Ovary (tissue), 9 donors: Measurements from ENCODE around the gene HSP90AB1. TPM values are rescaled to one million over a fixed set of nuclear protein-coding genes. Genes with fewer than 3 reads are reported as not detected.

ENCODE experiments used
- DNase-seq, 5 donors: peaks; one replicate each; pipeline ENCODE4 v3.0.0-alpha.2; 2019 to 2020
- H3K27ac ChIP-seq, 2 donors: fragments of 200-600 bp; one replicate each; pipeline versions ENCODE4 v1.5.1 to v1.8.0; 2019 to 2022
- H3K27me3 ChIP-seq: fragments of 200-600 bp; one replicate; pipeline ENCODE4 v1.8.0; 2022
- H3K36me3 ChIP-seq: fragments of 200-600 bp; sonication (generic); one replicate; pipeline ENCODE4 v1.5.1; 2019
- H3K4me1 ChIP-seq: one replicate; pipeline ENCODE4 v1.8.1; 2013; ENCODE audit warnings: mild to moderate bottlenecking, moderate library complexity; ENCODE audit not compliant: insufficient read depth
- H3K4me3 ChIP-seq: fragments of 200-600 bp; sonication (generic); one replicate; pipeline ENCODE4 v1.5.1; 2017
- H3K9me3 ChIP-seq, 2 donors: fragments of 200-600 bp in 1 of 2; sonication (generic) in 1 of 2; one replicate each; pipeline versions ENCODE4 v1.5.1 to v1.8.1; 2013 to 2019; ENCODE audit warnings: mild to moderate bottlenecking in 1 of 2, moderate library complexity in 1 of 2
- CTCF ChIP-seq, 3 donors: fragments of 450-650 bp in 2 of 3; fragments of 200-600 bp in 1 of 3; IDR thresholded peaks; one replicate each; pipeline versions ENCODE4 v1.5.1 to v1.8.0; 2016 to 2022; ENCODE audit warnings: antibody characterized with exemption in 3 of 3, mild to moderate bottlenecking in 1 of 3
- EP300 ChIP-seq: sonication (generic); formaldehyde crosslinking; IDR thresholded peaks from one replicate; pipeline ENCODE4 v1.6.1; 2017; ENCODE audit warnings: antibody characterized with exemption
- POLR2A ChIP-seq: fragments of 450-650 bp; IDR thresholded peaks from one replicate; pipeline ENCODE4 v1.6.1; 2017; ENCODE audit warnings: antibody characterized with exemption, mild to moderate bottlenecking, moderate library complexity
- WGBS, 3 donors: extraction: QIAGEN DNeasy Blood & Tissue Kit in 1 of 3; methylation state at CpG; one replicate each; pipeline versions ENCODE4 v1.1.5 to v1.1.7; 2013 to 2017; 5-methylcytosine and 5-hydroxymethylcytosine counted together
- intact Hi-C, 4 donors: fragments of 100-400 bp; cut with DNase I; formaldehyde crosslinking; loops; one replicate each; pipeline versions ENCODE4 v1.11.0 to v1.15.1; 2022 to 2023
- polyA plus RNA-seq, 2 donors: library from polyadenylated mRNA; stranded (reverse); fragments of 200-250 nt in 1 of 2; fragments of 350-450 nt in 1 of 2; fragmentation: Illumina TruSeq in 1 of 2; extraction: RNeasy Lipid Tissue Mini Kit (QIAGEN cat#74804) in 1 of 2; gene quantifications; one replicate each; pipeline ENCODE4 v1.2.3, GENCODE V29; 2013 to 2014
- total RNA-seq, 7 donors: library from RNA; depleted of rRNA in 2 of 7; stranded (reverse); fragments of >200 nt in 2 of 7; fragmentation: NEBNext Ultra II Directional in 3 of 7; extraction: Animal tissue kit (Norgen Biotek cat#: 25700) in 3 of 7; gene quantifications; one replicate each; pipeline versions ENCODE4 v1.1.0 to v1.2.4, GENCODE V29; 2016 to 2023
- donor health status: DM: no; HTN: no; CAD: no; lungs with moderate emphysema.
- donor health status: DM: no; HTN: no; CAD: no.
- donor health status: Bipolar disorder and iron deficiency.
- donor health status: DM: yes; HTN: yes; CAD: no.
- donor health status: DM: no; HTN: no; CAD: no.
- donor health status: DM: yes; HTN: yes; CAD: no.

HSP90AB1 gene
- total and polyA plus RNA-seq, 9 donors, result 820 to 1,905 (median 1,051) TPM

- H3K36me3 ChIP-seq, result no peaks in the 10 kb centered on the region
- intact Hi-C loops, result no loop called here
- peak in 1 of 3 donors; percentile 48 for TF ChIP-seq CTCF (IDR thresholded peaks at IDR 0.05)
- no peak for TF ChIP-seq EP300
- TF ChIP-seq POLR2A, result peak; percentile 33
- H3K4me1 ChIP-seq, result peaks cover 9% of the 10 kb centered on the region
- peak; percentile 96 to 98 (median 97) for DNase-seq
- peak within 1 kb of the TSS; percentile 41 to 49 for H3K27ac ChIP-seq
- WGBS, 3 donors, result 0% methylated on average over 38 to 71 of the region's 72 CpGs
- H3K27me3 ChIP-seq, result no peaks in the 10 kb centered on the region
- no peaks in the 10 kb centered on the region for H3K9me3 ChIP-seq
- H3K4me3 ChIP-seq, result peak within 1 kb of the TSS; percentile 79
Observed at GRCh38 chr6:44265007-44265721, 18.3 kb downstream of the HSP90AB1 start, which contains the start of gene NFKBIE. NFKBIE (minus strand) TSS chr6:44265551; CDS start chr6:44265346, 205 bp downstream.

- WGBS, 3 donors, result 54 to 61% (median 59%) methylated on average over 17 of the region's 17 CpGs
- Histone ChIP-seq H3K9me3 (no peaks in the 10 kb centered on the region), H3K4me3 (peak overlapping the region; percentile 79), H3K36me3 (no peaks in the 10 kb centered on the region), H3K27me3 (no peaks in the 10 kb centered on the region), H3K4me1 (peaks cover 9% of the 10 kb centered on the region), H3K27ac (no peak overlapping the region)
- intact Hi-C loops, result no loop called here
- TF ChIP-seq CTCF (IDR thresholded peaks at IDR 0.05), result no peak
- no peak for TF ChIP-seq POLR2A
- TF ChIP-seq EP300, result no peak
- no peak for DNase-seq
Observed at GRCh38 chr6:44265722-44266233, 18.9 kb downstream of the HSP90AB1 start.

DNA sequence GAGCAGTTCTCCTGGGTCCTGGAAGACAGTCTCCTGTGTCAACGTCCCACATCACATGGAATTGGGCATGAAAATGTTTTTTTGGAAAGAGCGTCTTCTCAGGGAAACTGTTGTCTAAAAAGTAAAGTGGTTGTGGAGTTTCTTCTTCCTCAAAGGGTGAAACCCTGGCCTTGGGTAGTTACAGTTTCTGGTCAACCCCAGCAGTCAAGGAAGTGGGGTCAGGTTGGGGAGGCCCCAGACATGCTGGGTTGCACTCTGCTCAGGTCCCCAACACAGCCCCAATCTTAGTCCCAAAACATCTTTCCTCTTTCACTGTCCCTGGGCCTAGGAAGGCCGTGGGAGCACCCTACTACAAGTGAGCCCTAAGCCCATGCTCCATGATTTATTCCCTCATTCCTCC lies 19.4 kb downstream of the HSP90AB1 start:
- no peak for DNase-seq
- intact Hi-C loops, result no loop called here
- no peak overlapping the region for H3K4me3 ChIP-seq
- no peaks in the 10 kb centered on the region for H3K9me3 ChIP-seq
- H3K27ac ChIP-seq, result no peak overlapping the region
- 62 to 67% (median 64%) methylated on average over 3 of the region's 3 CpGs for WGBS, 3 donors
- TF ChIP-seq POLR2A (no peak), CTCF (IDR thresholded peaks at IDR 0.05) (no peak), EP300 (no peak)
- peaks cover 9% of the 10 kb centered on the region for H3K4me1 ChIP-seq
- H3K27me3 ChIP-seq, result no peaks in the 10 kb centered on the region
- no peaks in the 10 kb centered on the region for H3K36me3 ChIP-seq

GRCh38 chr6:44267252-44267651 lies 20.4 kb downstream of the HSP90AB1 start:
- H3K27me3 ChIP-seq, result no peaks in the 10 kb centered on the region
- no peaks in the 10 kb centered on the region for H3K9me3 ChIP-seq
- TF ChIP-seq EP300 (no peak), POLR2A (no peak), CTCF (IDR thresholded peaks at IDR 0.05) (no peak)
- H3K4me1 ChIP-seq, result peaks cover 9% of the 10 kb centered on the region
- H3K4me3 ChIP-seq, result no peak overlapping the region
- intact Hi-C loops, result no loop called here
- no peak overlapping the region for H3K27ac ChIP-seq
- 56 to 64% (median 61%) methylated on average over 10 of the region's 10 CpGs for WGBS, 3 donors
- no peaks in the 10 kb centered on the region for H3K36me3 ChIP-seq
- no peak for DNase-seq
